Measurements from ENCODE around the gene MEAF6. TPM values are rescaled to one million over a fixed set of nuclear protein-coding genes. Genes with fewer than 3 reads are reported as not detected.

The MEAF6 gene
- polyA plus RNA-seq, 1 of the 3 experiments (the other 2 are of a cell fraction): 60.5 TPM

DNA sequence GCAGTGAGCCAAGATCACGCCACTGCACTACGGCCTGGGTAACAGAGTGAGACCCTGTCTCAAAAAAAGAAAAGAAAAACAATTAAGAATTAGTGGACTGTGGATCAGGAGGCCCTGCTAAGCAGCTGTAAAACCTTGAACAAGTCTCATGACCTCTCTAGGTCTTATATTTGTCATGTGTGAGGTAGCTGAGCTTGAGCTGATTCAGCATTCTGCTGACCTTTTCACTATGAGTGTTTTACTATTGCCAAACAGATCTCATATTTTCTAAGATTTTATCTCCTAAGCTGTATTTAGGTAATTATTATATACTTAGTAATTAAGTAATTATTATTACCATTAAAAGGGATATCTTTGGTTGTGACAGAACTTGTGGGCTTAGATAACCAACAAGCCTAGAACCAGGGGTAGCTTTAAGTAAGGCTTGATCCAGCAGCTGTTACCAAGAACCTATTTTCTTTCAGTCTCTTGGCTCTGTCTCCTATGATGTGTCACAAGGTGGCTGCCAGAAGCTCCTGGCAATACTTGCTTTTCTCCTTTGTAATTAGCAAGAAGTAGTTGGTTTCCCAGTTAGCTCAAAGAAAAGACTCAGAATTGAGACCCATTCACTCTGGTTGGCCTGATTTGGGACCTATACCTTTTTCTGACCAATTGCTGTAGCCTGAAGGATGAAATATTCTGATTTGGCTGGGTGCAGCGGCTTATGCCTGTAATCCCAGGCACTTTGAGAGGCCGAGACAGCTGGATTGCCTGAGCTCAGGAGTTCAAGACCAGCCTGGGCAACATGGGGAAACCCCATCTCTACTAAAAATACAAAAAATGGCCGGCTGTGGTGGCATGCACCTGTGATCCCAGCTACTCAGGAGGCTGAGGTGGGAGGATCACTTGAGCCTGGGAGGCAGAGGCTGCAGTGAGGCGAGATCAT is 48.7 kb downstream of the MEAF6 start:
- CTCF ChIA-PET: interaction anchor here (1.1 to 23.1 kb wide), 4 partner anchors 10 to 952 kb away, joined by 3 to 481 read pairs (median 86); no protein-coding TSS in a partner anchor

DNA sequence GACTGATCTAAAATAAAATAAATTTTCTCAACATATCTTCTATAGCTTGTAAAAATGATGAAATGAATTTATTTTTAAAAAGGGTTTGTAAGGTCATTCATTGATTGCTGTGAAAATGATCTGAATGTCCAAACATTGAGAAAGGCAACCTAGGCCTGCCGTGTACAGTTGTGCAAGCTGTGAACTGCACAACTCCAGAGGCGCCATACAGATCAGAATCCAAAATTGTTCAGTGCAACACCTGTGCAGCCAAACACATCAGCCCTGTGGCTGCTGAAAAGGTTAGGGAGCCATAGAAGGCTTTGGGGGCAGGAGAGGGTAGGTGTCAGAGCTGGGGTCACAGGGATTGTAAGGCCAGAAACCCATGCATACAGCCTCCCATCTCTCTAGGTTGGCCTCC is 50.1 kb downstream of the MEAF6 start:
- POLR2A ChIA-PET: no interaction called here
- H3K9me2 ChIP-seq: no peaks in the 10 kb centered on the region
- no peak for DNase-seq
- H3K79me2 ChIP-seq (ENCODE audit: insufficient read depth): peaks cover 6% of the 10 kb centered on the region; the same call in 1 of the 2 replicates
- TF ChIP-seq YY1 (IDR thresholded peaks at IDR 0.05; ENCODE audit: low read depth) (no peak), MEF2A (IDR thresholded peaks at IDR 0.05; ENCODE audit: borderline replicate concordance, low read depth) (no peak), FOSL2 (IDR thresholded peaks at IDR 0.05; ENCODE audit: borderline replicate concordance, low read depth) (no peak)
- no peak overlapping the region for H3K9ac ChIP-seq
- H3F3A ChIP-seq (replicated peaks; ENCODE audit: insufficient read depth): no peaks in the 10 kb centered on the region
- H3K27me3 ChIP-seq (ENCODE audit: insufficient read depth): no peaks in the 10 kb centered on the region
- H3K4me3 ChIP-seq (ENCODE audit: low read depth in 2 of 2, low read length in 1 of 2): no peak overlapping the region
- CTCF ChIA-PET: interaction anchor here (1.0 to 23.1 kb wide), 5 partner anchors 9 to 217 kb away, joined by 3 to 481 read pairs (median 4); partner anchors contain the start of gene MEAF6
- no peaks in the 10 kb centered on the region for H3K9me3 ChIP-seq
- H3K27ac ChIP-seq (ENCODE audit: low read depth in 2 of 2, low read length in 1 of 2): no peak overlapping the region
- no peaks in the 10 kb centered on the region for H4K20me1 ChIP-seq (ENCODE audit: insufficient read depth)
- 68% methylated on average over 2 of the region's 2 CpGs for WGBS (ENCODE audit: low lambda C conversion rate)
- H3K36me3 ChIP-seq (replicated peaks in 1 of 2; ENCODE audit: control insufficient read depth in 1 of 2, insufficient read depth in 2 of 2, low read length in 1 of 2): peaks cover 0 to 4% of the 10 kb centered on the region in 2 experiments
- H3K4me1 ChIP-seq (ENCODE audit: control insufficient read depth in 1 of 2, insufficient read depth in 2 of 2, low read depth in 1 of 2, low read length in 1 of 2): no peaks in the 10 kb centered on the region
- no peak overlapping the region for H3K4me2 ChIP-seq
- H2AFZ ChIP-seq (ENCODE audit: low read depth): no peak overlapping the region

More for the DNA sequence above, 48.7 kb downstream of the MEAF6 start:
- Histone ChIP-seq H3F3A (replicated peaks; ENCODE audit: insufficient read depth) (peaks cover 4% of the 10 kb centered on the region), H3K9me2 (no peaks in the 10 kb centered on the region), H3K27ac (ENCODE audit: low read depth in 2 of 2, low read length in 1 of 2) (no peak overlapping the region), H3K9ac (no peak overlapping the region), H2AFZ (ENCODE audit: low read depth) (no peak overlapping the region), H3K4me3 (ENCODE audit: low read depth in 2 of 2, low read length in 1 of 2) (no peak overlapping the region), H4K20me1 (ENCODE audit: insufficient read depth) (no peaks in the 10 kb centered on the region), H3K27me3 (ENCODE audit: insufficient read depth) (no peaks in the 10 kb centered on the region), H3K4me1 (ENCODE audit: control insufficient read depth in 1 of 2, insufficient read depth in 2 of 2, low read depth in 1 of 2, low read length in 1 of 2) (peaks cover 0 to 3% of the 10 kb centered on the region in 2 experiments; a peak in 2 of 4 replicates), H3K4me2 (no peak overlapping the region), H3K79me2 (ENCODE audit: insufficient read depth) (peaks cover 10% of the 10 kb centered on the region), H3K36me3 (replicated peaks in 1 of 2; ENCODE audit: control insufficient read depth in 1 of 2, insufficient read depth in 2 of 2, low read length in 1 of 2) (no peaks in the 10 kb centered on the region), H3K9me3 (no peaks in the 10 kb centered on the region)
- WGBS (ENCODE audit: low lambda C conversion rate): 82% methylated on average over 6 of the region's 6 CpGs
- no peak for TF ChIP-seq TCF12 (IDR thresholded peaks at IDR 0.05)
- POLR2A ChIA-PET: no interaction called here
- no peak for DNase-seq

DNA sequence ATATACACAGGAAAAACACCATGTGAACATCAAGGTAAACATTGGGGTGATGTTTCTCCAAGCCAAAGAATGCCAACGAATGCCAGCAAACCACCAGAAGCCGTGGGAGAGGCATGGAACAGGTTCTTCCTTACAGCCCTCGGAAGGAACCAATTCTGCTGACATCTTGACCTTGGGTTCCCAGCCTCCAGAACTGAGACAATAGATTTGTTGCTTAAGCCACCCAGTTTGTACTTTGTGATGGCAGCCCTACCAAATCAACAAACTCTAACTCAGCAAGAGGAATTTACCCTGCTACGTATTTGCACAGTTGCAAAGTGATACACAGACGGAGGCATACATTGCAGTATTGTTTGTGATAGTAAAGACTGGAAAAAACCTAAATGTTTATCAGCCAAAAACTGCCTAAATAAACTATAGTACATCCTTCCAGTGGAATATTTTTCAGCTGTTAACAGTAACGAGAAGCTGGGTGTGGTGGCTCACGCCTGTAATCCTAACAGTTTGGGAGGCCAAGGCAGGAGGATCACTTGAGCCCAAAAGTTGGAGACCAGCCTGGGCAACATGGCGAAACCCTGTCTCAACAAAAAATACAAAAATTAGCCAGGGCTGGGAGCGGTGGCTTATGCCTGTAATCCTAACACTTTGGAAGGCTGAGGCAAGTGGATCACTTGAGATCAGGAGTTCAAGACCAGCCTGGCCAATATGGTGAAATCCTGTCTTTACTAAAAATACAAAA is 52.7 kb downstream of the MEAF6 start:
- Histone ChIP-seq H4K20me1 (ENCODE audit: insufficient read depth) (no peaks in the 10 kb centered on the region), H3K9me3 (no peaks in the 10 kb centered on the region), H2AFZ (ENCODE audit: low read depth) (no peak overlapping the region), H3K4me3 (ENCODE audit: low read depth in 2 of 2, low read length in 1 of 2) (no peak overlapping the region), H3K36me3 (replicated peaks in 1 of 2; ENCODE audit: control insufficient read depth in 1 of 2, insufficient read depth in 2 of 2, low read length in 1 of 2) (peaks cover 0 to 4% of the 10 kb centered on the region in 2 experiments), H3K4me1 (ENCODE audit: control insufficient read depth in 1 of 2, insufficient read depth in 2 of 2, low read depth in 1 of 2, low read length in 1 of 2) (no peaks in the 10 kb centered on the region), H3K9me2 (no peaks in the 10 kb centered on the region), H3K27me3 (ENCODE audit: insufficient read depth) (no peaks in the 10 kb centered on the region), H3K79me2 (ENCODE audit: insufficient read depth) (peaks cover 2% of the 10 kb centered on the region; the same call in 1 of the 2 replicates), H3K4me2 (no peak overlapping the region), H3F3A (replicated peaks; ENCODE audit: insufficient read depth) (no peaks in the 10 kb centered on the region), H3K27ac (ENCODE audit: low read depth in 2 of 2, low read length in 1 of 2) (no peak overlapping the region), H3K9ac (no peak overlapping the region)
- DNase-seq: no peak
- ChIA-PET POLR2A (no interaction called here), CTCF (interaction anchor here (18.1 to 23.1 kb wide), 2 partner anchors 6 to 29 kb away, joined by 170 to 481 read pairs; no protein-coding TSS in a partner anchor)
- WGBS (ENCODE audit: low lambda C conversion rate): 89% methylated on average over 9 of the region's 9 CpGs
- TF ChIP-seq POLR2AphosphoS5 (IDR thresholded peaks at IDR 0.05; ENCODE audit: low read depth, low read length) (no peak), FOXJ3 (CRISPR knock-in tag; IDR thresholded peaks at IDR 0.05) (no peak), EZH2phosphoT487 (IDR thresholded peaks at IDR 0.05; ENCODE audit: borderline replicate concordance, low read depth) (no peak), ELF1 (IDR thresholded peaks at IDR 0.05) (no peak), RAD21 (IDR thresholded peaks at IDR 0.05; ENCODE audit: low read length) (no peak), YY1 (IDR thresholded peaks at IDR 0.05; ENCODE audit: low read depth) (no peak), FOSL2 (IDR thresholded peaks at IDR 0.05; ENCODE audit: borderline replicate concordance, low read depth) (no peak), FOXM1 (IDR thresholded peaks at IDR 0.05; ENCODE audit: low read depth) (no peak)
- TF ChIP-seq, protein P1, sequence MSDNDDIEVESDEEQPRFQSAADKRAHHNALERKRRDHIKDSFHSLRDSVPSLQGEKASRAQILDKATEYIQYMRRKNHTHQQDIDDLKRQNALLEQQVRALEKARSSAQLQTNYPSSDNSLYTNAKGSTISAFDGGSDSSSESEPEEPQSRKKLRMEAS (IDR thresholded peaks at IDR 0.05; ENCODE audit: low read depth): no peak
- TF ChIP-seq, protein P2, sequence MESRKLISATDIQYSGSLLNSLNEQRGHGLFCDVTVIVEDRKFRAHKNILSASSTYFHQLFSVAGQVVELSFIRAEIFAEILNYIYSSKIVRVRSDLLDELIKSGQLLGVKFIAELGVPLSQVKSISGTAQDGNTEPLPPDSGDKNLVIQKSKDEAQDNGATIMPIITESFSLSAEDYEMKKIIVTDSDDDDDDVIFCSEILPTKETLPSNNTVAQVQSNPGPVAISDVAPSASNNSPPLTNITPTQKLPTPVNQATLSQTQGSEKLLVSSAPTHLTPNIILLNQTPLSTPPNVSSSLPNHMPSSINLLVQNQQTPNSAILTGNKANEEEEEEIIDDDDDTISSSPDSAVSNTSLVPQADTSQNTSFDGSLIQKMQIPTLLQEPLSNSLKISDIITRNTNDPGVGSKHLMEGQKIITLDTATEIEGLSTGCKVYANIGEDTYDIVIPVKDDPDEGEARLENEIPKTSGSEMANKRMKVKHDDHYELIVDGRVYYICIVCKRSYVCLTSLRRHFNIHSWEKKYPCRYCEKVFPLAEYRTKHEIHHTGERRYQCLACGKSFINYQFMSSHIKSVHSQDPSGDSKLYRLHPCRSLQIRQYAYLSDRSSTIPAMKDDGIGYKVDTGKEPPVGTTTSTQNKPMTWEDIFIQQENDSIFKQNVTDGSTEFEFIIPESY (IDR thresholded peaks at IDR 0.05; ENCODE audit: borderline replicate concordance, low read depth): no peak

All from SK-N-SH (cell line).